GM19324 (cell line): ENCODE data around the gene GPD2.

Source experiments
- ATAC-seq: cut with Tn5 transposase; IDR thresholded peaks from one replicate; pipeline ENCODE4 v1.9.1; 2021; ENCODE audit warnings: mild to moderate bottlenecking, moderate library complexity; ENCODE audit not compliant: unreplicated experiment, low FRiP score

The GPD2 gene

GRCh38 chr2:156635646-156636045 lies 199.5 kb downstream of the GPD2 start:
- no peak for ATAC-seq
